Measurements from ENCODE around the gene HEATR5B. TPM values are rescaled to one million over a fixed set of nuclear protein-coding genes. Genes with fewer than 3 reads are reported as not detected.

The HEATR5B gene
- total and polyA plus RNA-seq, 10 of the 15 experiments (the other 5 are each of a cell fraction or from before 2014, with no cell fraction given), result 4.1 to 34.7 (median 17.7) TPM

DNA sequence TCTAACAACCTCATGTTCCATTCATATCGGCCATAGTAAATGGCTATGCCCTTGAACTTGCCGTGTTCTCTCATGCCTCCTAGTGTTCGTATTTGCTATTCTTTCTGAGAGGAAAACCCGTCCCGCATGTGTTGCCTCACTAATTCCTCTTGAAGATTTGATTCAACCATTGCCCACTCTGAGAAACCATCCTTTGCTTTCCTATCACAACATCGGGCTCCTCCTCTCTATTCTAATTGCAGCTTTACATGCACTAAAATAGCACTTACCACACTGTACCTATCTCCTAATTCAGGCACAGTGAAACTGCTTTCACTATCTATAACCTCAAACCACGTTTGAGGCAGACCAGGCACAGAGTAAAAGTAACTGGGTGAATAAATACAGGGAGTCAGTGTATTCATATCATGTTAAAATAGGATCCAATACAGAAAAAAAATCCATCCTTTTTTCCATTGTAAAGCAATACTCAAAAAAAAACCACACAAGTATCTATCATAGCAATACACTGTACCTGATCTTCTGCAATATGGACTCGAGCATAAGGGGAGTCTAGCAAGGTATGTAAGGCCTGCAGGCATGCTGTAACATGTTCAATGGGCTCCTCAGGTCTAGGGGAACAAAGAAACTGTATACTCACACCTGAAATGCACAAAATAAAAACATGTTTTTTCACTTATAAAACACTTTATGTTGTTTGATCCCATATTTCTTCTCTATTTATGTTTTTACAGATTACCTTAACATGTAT is 78.9 kb downstream of the HEATR5B start (continued):
- TF ChIP-seq, protein P1, sequence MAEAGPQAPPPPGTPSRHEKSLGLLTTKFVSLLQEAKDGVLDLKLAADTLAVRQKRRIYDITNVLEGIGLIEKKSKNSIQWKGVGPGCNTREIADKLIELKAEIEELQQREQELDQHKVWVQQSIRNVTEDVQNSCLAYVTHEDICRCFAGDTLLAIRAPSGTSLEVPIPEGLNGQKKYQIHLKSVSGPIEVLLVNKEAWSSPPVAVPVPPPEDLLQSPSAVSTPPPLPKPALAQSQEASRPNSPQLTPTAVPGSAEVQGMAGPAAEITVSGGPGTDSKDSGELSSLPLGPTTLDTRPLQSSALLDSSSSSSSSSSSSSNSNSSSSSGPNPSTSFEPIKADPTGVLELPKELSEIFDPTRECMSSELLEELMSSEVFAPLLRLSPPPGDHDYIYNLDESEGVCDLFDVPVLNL (IDR thresholded peaks at IDR 0.05; ENCODE audit: low read depth, low read length), result no peak
- TF ChIP-seq ETV6 (conservative IDR thresholded peaks at IDR 0.05 in 1 of 2, IDR thresholded peaks at IDR 0.05 in 1 of 2; ENCODE audit: borderline replicate concordance in 1 of 2, low read depth in 1 of 2) (peak in 1 of 2 experiments; percentile 58; a peak in 2 of 4 replicates), SMARCA5 (IDR thresholded peaks at IDR 0.05) (no peak), FOS (IDR thresholded peaks at IDR 0.05; ENCODE audit: borderline replicate concordance, extremely low read depth, insufficient read length) (no peak), MTA3 (IDR thresholded peaks at IDR 0.05; ENCODE audit: borderline replicate concordance, low read length) (peak; percentile 89; the same call in 1 of the 2 replicates), TAF1 (IDR thresholded peaks at IDR 0.05; ENCODE audit: borderline replicate concordance, low read depth, low read length) (no peak), KAT2A (conservative IDR thresholded peaks at IDR 0.05; ENCODE audit: control insufficient read depth, low read depth, low read length) (no peak), BACH1 (IDR thresholded peaks at IDR 0.05; ENCODE audit: borderline replicate concordance) (no peak), ESRRA (IDR thresholded peaks at IDR 0.05; ENCODE audit: low read length) (no peak), YBX1 (IDR thresholded peaks at IDR 0.05) (no peak), NRF1 (conservative IDR thresholded peaks at IDR 0.05; ENCODE audit: low read depth, low read length) (no peak), EED (IDR thresholded peaks at IDR 0.05; ENCODE audit: low read depth) (peak; percentile 55; the same call in 1 of the 2 replicates), ZNF207 (IDR thresholded peaks at IDR 0.05; ENCODE audit: borderline replicate concordance) (no peak), EGR1 (IDR thresholded peaks at IDR 0.05; ENCODE audit: borderline replicate concordance in 1 of 2, low read depth in 2 of 2, low read length in 2 of 2) (no peak), DPF2 (IDR thresholded peaks at IDR 0.05) (no peak), ZNF217 (IDR thresholded peaks at IDR 0.05) (peak; percentile 92), CHD2 (IDR thresholded peaks at IDR 0.05; ENCODE audit: borderline replicate concordance, low read depth, low read length) (no peak), CBX5 (IDR thresholded peaks at IDR 0.05; ENCODE audit: low read depth) (no peak), ZNF274 (IDR thresholded peaks at IDR 0.05; ENCODE audit: insufficient read depth, insufficient read length) (no peak), BMI1 (IDR thresholded peaks at IDR 0.05; ENCODE audit: borderline replicate concordance) (no peak)
- TF ChIP-seq, protein P2, sequence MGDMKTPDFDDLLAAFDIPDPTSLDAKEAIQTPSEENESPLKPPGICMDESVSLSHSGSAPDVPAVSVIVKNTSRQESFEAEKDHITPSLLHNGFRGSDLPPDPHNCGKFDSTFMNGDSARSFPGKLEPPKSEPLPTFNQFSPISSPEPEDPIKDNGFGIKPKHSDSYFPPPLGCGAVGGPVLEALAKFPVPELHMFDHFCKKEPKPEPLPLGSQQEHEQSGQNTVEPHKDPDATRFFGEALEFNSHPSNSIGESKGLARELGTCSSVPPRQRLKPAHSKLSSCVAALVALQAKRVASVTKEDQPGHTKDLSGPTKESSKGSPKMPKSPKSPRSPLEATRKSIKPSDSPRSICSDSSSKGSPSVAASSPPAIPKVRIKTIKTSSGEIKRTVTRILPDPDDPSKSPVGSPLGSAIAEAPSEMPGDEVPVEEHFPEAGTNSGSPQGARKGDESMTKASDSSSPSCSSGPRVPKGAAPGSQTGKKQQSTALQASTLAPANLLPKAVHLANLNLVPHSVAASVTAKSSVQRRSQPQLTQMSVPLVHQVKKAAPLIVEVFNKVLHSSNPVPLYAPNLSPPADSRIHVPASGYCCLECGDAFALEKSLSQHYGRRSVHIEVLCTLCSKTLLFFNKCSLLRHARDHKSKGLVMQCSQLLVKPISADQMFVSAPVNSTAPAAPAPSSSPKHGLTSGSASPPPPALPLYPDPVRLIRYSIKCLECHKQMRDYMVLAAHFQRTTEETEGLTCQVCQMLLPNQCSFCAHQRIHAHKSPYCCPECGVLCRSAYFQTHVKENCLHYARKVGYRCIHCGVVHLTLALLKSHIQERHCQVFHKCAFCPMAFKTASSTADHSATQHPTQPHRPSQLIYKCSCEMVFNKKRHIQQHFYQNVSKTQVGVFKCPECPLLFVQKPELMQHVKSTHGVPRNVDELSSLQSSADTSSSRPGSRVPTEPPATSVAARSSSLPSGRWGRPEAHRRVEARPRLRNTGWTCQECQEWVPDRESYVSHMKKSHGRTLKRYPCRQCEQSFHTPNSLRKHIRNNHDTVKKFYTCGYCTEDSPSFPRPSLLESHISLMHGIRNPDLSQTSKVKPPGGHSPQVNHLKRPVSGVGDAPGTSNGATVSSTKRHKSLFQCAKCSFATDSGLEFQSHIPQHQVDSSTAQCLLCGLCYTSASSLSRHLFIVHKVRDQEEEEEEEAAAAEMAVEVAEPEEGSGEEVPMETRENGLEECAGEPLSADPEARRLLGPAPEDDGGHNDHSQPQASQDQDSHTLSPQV (IDR thresholded peaks at IDR 0.05), result no peak
- TF ChIP-seq, protein P3, sequence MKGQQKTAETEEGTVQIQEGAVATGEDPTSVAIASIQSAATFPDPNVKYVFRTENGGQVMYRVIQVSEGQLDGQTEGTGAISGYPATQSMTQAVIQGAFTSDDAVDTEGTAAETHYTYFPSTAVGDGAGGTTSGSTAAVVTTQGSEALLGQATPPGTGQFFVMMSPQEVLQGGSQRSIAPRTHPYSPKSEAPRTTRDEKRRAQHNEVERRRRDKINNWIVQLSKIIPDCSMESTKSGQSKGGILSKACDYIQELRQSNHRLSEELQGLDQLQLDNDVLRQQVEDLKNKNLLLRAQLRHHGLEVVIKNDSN (IDR thresholded peaks at IDR 0.05; ENCODE audit: borderline replicate concordance, extremely low read length, insufficient read depth, low read depth, low read length), result no peak
- TF ChIP-seq, protein P4, sequence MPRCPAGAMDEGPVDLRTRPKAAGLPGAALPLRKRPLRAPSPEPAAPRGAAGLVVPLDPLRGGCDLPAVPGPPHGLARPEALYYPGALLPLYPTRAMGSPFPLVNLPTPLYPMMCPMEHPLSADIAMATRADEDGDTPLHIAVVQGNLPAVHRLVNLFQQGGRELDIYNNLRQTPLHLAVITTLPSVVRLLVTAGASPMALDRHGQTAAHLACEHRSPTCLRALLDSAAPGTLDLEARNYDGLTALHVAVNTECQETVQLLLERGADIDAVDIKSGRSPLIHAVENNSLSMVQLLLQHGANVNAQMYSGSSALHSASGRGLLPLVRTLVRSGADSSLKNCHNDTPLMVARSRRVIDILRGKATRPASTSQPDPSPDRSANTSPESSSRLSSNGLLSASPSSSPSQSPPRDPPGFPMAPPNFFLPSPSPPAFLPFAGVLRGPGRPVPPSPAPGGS (IDR thresholded peaks at IDR 0.05; ENCODE audit: borderline replicate concordance, insufficient read depth, low read depth, low read length, poor library complexity, severe bottlenecking), result no peak

Data from GM12878 (cell line).